NCI-H2227 treated with DMSO at 0.1 percent for 48 hours (cell line): ENCODE measurements around the gene CLDN22.
A peak's percentile ranks its signal among the peaks of the same experiment; 100 is the strongest.

Source experiments
- DNase-seq: peaks from one replicate; lab custom pipeline; 2025; lab: John Stamatoyannopoulos, UW

The CLDN22 gene

DNA sequence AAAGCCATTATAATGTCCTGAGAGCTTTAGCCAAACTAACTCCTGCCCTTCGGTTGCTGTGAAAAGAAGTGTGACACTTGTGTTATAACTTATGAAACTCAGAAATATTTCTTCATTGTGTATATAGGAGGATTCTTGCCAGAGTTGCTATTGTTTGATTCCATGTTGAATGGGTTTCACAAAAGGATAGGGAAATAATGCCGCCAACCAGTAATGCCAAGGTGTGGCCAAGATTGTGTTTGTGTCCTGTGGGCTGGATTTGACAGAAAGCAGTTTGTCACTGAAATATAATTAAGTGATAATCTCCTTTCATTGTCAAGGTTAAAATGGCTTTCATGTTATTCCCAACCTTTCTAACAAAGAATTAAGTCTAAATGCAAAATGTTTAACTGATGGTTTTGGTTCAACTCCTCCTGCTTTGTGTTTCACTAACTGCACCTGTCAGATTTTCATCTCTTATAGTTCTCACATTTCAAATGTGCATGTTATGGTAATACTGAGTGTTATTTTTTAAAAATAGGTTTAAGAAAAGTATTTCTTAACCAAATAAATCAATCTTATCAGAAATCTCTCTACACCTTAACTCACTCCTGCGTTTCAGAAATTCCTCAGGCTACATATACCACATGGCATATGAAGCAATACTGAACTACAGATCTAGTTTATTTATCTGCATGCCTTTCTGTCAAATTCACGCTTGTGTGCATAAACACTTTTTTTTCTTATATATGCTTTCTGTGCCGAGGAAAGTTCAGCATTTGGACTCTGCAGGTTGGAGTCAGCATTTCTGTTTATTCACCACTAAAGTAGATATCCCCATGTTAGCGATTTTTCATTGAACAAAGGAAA, at the start of gene CLDN22:
CLDN22 (minus strand) TSS at position 66 of the 849 bp plus-strand sequence; CDS start at position 8, 58 bp downstream.
- DNase-seq: no peak

GRCh38 chr4:183369073-183369472, 49.0 kb upstream of the CLDN22 start:
- DNase-seq: no peak

DNA sequence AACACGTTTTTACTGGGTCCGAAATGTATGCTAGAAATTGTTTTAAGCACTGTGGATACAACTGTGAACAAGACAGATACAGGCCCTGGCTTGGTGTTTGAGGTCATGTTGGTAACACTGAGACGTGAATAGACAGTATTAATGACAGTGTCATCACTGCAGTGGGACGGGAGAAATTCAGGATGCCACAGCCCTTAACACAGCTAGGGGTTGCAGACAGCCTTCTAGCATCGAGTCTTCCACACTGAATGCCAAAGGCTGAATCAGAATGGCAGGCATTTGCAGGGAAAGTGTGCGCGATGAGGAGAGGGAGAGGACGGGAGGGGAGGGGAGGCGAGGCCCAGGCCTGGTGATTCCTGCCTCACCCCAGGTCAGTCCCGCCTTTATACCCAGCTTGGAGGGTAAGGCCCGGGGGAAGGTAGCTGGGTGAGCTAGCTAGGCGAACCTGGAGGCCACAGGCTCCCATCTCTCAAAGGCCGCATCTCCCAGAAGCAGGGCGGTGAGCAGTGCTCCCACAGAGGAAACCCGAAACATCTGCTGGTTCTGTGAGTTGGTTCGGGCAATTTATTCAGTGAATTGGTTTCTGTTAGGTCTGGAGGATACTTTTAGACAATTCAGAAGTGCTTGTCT, 46.2 kb upstream of the CLDN22 start:
- DNase-seq: no peak

GRCh38 chr4:183364025-183364424, 43.9 kb upstream of the CLDN22 start:
- DNase-seq: no peak

- no peak for DNase-seq
Measured at GRCh38 chr4:183362916-183363542, 43.0 kb upstream of the CLDN22 start.

- no peak for DNase-seq
Measured at GRCh38 chr4:183362036-183362435, 42.0 kb upstream of the CLDN22 start.

DNA sequence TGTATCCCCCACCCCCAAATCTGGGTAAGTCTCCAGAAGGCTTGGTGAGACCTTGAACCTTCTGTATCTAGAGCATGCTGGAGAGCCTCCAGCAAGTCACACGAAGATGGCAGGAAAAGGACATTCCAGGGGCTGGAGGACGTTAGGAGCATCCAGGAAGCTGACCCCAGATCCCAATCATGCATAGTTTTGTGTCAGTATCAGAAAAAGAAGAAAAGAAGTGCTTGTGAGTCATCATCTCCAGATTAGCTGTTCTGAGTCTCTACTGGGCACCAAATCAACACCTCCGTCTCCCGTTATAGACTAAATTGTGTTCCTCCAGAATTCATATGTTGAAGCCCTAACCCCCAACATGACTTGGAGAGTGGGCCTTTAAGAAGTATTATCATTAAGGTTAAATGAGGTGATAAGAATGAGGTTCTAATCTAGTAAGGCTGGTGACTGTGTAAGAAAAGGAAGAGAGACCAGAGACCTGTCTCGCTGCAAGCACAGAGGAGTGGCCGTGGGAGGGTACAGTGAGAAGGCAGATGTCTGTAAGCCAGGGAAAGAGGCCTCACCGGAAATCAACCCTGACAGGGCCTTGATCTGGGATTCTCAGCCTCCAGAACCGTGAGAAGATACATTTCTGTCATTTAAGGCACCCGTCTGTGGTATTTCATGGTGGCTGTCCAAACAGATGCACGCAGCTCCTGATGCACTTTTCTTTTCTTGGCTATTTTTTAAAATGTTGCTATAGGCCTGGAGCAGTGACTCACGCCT, 40.3 kb upstream of the CLDN22 start:
- DNase-seq: no peak

- no peak for DNase-seq
Measured at GRCh38 chr4:183358215-183358755, 38.2 kb upstream of the CLDN22 start.

GRCh38 chr4:183356931-183357675, 37.0 kb upstream of the CLDN22 start:
- no peak for DNase-seq

DNA sequence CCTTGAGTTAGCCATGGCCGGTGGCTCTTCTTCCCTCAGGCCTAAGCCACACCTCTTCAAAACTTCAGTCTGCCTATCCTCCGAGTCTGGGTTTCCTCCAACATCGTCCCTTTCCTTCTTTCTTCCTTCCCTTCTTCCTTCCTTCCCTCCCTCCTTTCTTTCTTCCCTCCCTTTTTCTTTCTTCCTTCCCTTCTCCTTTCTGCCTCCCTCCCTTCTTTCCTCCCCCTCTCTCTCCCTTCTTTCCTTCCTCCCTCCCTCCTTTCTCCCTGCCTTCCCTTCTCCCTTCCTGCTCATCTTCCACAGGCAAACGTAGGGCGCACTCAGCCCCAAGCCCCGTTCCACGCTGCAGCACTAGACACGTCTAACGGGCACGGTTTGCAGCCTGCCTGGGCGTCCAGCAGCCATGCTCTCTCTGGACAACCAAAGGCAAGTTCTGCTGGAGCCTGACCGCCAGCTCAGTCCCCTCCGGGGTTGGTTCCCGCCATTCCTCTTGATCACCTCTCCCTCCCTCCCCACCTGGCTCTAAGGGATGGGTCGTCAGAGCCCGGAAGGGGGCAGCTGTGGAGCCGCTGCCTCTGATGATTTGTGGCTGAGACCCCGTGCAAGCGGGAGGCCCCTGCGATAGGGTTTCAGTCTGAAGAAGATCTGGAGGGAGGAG, 36.2 kb upstream of the CLDN22 start:
- DNase-seq: no peak

- peak; percentile 4 for DNase-seq
Measured at GRCh38 chr4:183355405-183355804, 35.3 kb upstream of the CLDN22 start.

DNA sequence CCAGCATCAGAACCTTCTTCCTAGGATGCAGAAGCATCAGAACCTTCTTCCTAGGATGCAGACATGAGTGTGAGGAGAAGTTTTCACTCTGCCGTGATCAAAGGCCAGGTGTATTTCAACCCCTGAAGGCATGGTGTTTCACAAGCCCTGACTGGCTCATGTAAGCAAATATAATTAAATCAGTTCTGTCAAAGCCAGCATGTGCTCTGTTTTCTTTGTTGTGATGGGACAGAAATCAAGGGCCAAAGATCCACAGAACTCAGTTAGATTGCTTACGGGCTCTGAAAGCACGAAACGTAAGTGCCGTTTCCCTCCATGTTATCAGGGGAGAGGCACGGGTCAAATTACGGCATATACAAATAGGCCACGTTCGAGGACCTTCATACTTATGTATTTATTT, 34.1 kb upstream of the CLDN22 start:
- DNase-seq: no peak

DNA sequence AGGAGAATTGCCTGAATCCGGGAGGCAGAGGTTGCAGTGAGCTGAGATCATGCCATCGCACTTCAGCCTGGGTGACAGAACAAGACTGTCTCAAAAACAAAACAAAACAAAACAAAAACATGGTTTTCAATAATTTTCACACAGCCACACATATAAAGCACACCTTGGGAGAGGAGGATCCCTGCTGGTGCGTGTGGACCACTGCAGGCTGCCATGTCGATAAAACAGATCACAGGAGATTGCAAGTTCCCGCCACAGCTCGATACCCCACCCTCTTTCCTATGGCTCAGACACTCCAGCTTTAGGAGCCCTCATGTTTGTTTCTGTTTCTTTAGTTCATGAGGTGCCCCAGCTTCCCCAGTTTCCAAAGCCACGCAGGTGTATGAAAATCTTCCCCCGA, 33.5 kb upstream of the CLDN22 start:
- no peak for DNase-seq

DNA sequence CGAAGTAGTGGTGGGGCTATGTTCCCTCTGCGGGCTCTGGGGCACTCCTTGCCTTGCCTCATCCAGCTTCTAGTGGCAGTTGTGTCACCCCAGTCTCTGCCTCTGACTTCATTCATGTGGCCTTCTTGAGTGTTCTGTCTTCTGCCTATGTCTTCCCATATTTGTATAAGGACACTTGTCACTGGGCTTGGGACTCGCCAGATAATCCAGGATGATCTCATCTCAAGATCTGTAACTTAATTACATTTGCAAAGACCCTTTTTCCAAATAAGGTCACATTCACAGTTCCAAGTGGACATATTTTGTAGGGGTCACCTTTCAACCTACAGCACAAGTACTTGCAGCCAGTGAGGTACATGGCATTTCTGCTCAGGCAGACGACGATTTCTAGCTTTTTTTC, 32.5 kb upstream of the CLDN22 start:
- no peak for DNase-seq

DNA sequence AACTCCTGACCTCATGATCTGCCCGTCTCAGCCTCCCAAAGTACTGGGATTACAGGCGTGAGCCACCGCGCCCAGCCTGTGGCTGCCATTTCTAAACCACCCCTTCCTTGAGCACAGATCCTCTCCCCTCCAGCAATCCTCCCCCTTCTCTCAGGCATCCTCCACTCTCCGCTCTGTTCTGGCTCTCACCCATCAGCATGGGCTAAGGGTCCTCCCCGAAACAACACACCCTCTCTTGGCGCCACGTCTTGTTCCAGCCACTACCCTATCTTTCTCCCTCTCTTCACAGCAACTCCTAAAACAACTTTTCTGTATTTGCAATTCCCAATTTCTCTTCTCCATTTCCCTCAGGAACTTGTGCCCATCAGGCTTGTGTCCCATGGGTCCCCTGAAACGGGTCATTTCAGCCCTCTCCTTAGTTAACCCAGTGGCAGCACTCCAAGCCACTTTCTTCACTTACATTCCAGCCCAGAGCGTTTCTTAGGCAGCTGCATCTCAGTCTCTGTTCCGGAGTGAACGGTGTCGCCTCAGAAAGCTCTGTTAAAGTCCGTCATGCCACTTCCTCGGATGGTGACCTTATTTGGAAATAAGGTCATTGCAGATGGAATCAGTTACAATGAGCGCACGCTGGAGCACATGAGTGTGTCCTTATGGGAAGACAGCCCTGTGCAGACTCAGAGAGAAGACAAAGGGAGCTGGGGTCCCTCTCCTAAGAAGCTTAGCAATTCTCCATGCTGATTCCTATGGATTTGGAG, 30.4 kb upstream of the CLDN22 start:
- no peak for DNase-seq

GRCh38 chr4:183349673-183350072, 29.6 kb upstream of the CLDN22 start:
- DNase-seq: no peak

GRCh38 chr4:183348706-183349659, 28.9 kb upstream of the CLDN22 start:
- DNase-seq: no peak

GRCh38 chr4:183348136-183348535, 28.1 kb upstream of the CLDN22 start:
- DNase-seq: no peak

GRCh38 chr4:183347566-183347965, 27.5 kb upstream of the CLDN22 start:
- no peak for DNase-seq
